ENCODE measurements around the gene YAE1.
A peak's percentile ranks its signal among the peaks of the same experiment; 100 is the strongest.

YAE1 gene

GRCh38 chr7:39557222-39557621, 9.0 kb upstream of the YAE1 start:
- no peak for DNase-seq

- no peak for DNase-seq
Measured at GRCh38 chr7:39557911-39558310, 8.3 kb upstream of the YAE1 start.

GRCh38 chr7:39560408-39560807, 5.8 kb upstream of the YAE1 start:
- no peak for DNase-seq

GRCh38 chr7:39560997-39561396, 5.2 kb upstream of the YAE1 start:
- no peak for DNase-seq

GRCh38 chr7:39565538-39565937, 666 bp upstream of the YAE1 start:
- no peak for DNase-seq

GRCh38 chr7:39567294-39567693, 1.1 kb downstream of the YAE1 start:
- DNase-seq = no peak

GRCh38 chr7:39574673-39575349, 8.6 kb downstream of the YAE1 start:
- no peak for DNase-seq

GRCh38 chr7:39577229-39577874, 11.1 kb downstream of the YAE1 start:
- no peak for DNase-seq

GRCh38 chr7:39580149-39580874, 14.1 kb downstream of the YAE1 start:
- DNase-seq = peak; percentile 83

- no peak for DNase-seq
Measured at GRCh38 chr7:39582536-39582935, 16.3 kb downstream of the YAE1 start.

GRCh38 chr7:39583539-39583938, 17.3 kb downstream of the YAE1 start:
- DNase-seq = no peak

- no peak for DNase-seq
Measured at GRCh38 chr7:39587393-39587792, 21.2 kb downstream of the YAE1 start.

- no peak for DNase-seq
Measured at GRCh38 chr7:39588416-39588815, 22.2 kb downstream of the YAE1 start.

GRCh38 chr7:39589323-39590111, 23.3 kb downstream of the YAE1 start:
- no peak for DNase-seq

GRCh38 chr7:39592586-39592985, 26.4 kb downstream of the YAE1 start:
- no peak for DNase-seq

- peak; percentile 42 for DNase-seq
Measured at GRCh38 chr7:39594988-39595620, 28.9 kb downstream of the YAE1 start.

GRCh38 chr7:39602351-39602750, 36.1 kb downstream of the YAE1 start:
- no peak for DNase-seq

GRCh38 chr7:39603924-39604323, 37.7 kb downstream of the YAE1 start:
- no peak for DNase-seq

- no peak for DNase-seq
Measured at GRCh38 chr7:39605087-39605486, 38.9 kb downstream of the YAE1 start.

- no peak for DNase-seq
Measured at GRCh38 chr7:39606352-39606751, 40.1 kb downstream of the YAE1 start.

GRCh38 chr7:39606941-39607340, 40.7 kb downstream of the YAE1 start:
- no peak for DNase-seq

GRCh38 chr7:39607865-39608264, 41.7 kb downstream of the YAE1 start:
- DNase-seq = no peak

- DNase-seq = no peak
Measured at GRCh38 chr7:39608278-39608677, 42.1 kb downstream of the YAE1 start.

Measured in COR-L47 (cell line).